Astrocyte of the spinal cord (primary cell): ENCODE measurements around the gene PRDM10.

Experiments
- DNase-seq: peaks from one replicate; pipeline ENCODE4 v3.0.0; 2011; ENCODE audit warnings: low read depth, low spot score
- H3K4me3 ChIP-seq: 2 replicates; pipeline ENCODE4 v1.5.1; 2011; ENCODE audit warnings: low read depth, mild to moderate bottlenecking, low read length, moderate library complexity
- CTCF ChIP-seq: IDR thresholded peaks from 2 replicates; pipeline ENCODE4 v1.5.1; 2012; ENCODE audit warnings: low read depth, mild to moderate bottlenecking, low read length, inconsistent platforms
- in situ Hi-C: cut with HindIII; loops from 2 replicates; pipeline ENCODE4 v1.10.0; 2017; ENCODE audit warnings: low sequenced_read_pairs

Gene PRDM10

GRCh38 chr11:129979046-129979605 lies 23.5 kb downstream of the PRDM10 start:
- in situ Hi-C loops = no loop called here
- no peak overlapping the region for H3K4me3 ChIP-seq
- DNase-seq = no peak
- TF ChIP-seq CTCF = no peak

- no peak for DNase-seq
- in situ Hi-C loops = no loop called here
Measured at GRCh38 chr11:129978447-129978846, 24.2 kb downstream of the PRDM10 start.

GRCh38 chr11:129976328-129976727 lies 26.3 kb downstream of the PRDM10 start:
- in situ Hi-C loops = no loop called here
- H3K4me3 ChIP-seq = no peak overlapping the region
- no peak for DNase-seq
- TF ChIP-seq CTCF = no peak

More at GRCh38 chr11:129978447-129978846, 24.2 kb downstream of the PRDM10 start:
- no peak overlapping the region for H3K4me3 ChIP-seq
- no peak for TF ChIP-seq CTCF

- in situ Hi-C loops = no loop called here
- TF ChIP-seq CTCF = no peak
- H3K4me3 ChIP-seq = no peak overlapping the region
- no peak for DNase-seq
Measured at GRCh38 chr11:129975543-129975942, 27.1 kb downstream of the PRDM10 start.

- no peak for TF ChIP-seq CTCF
- DNase-seq = no peak
- no peak overlapping the region for H3K4me3 ChIP-seq
- in situ Hi-C loops = no loop called here
Measured at GRCh38 chr11:129974672-129975071, 28.0 kb downstream of the PRDM10 start.

GRCh38 chr11:129974237-129974636 lies 28.4 kb downstream of the PRDM10 start:
- no peak for DNase-seq
- H3K4me3 ChIP-seq = no peak overlapping the region
- in situ Hi-C loops = no loop called here
- no peak for TF ChIP-seq CTCF

GRCh38 chr11:129973809-129974208 lies 28.8 kb downstream of the PRDM10 start:
- in situ Hi-C loops = no loop called here
- H3K4me3 ChIP-seq = no peak overlapping the region
- no peak for DNase-seq
- no peak for TF ChIP-seq CTCF
